ENCODE measurements around the gene TARBP2. TPM values are rescaled to one million over a fixed set of nuclear protein-coding genes. Genes with fewer than 3 reads are reported as not detected.
A peak's percentile ranks its signal among the peaks of the same experiment; 100 is the strongest.
"Not testable (repeated sequence)": the region's sequence is repeated elsewhere in the genome, so short reads cannot be mapped to it uniquely, and the experiment has no call there.

The TARBP2 gene
- total RNA-seq, 2 experiments from 2014 or later = 32.3 to 34.9 TPM

GRCh38 chr12:53480491-53481442 is 20.3 kb upstream of the TARBP2 start:
- POLR2A ChIA-PET = interaction anchor here (1.3 kb wide), 1 partner anchor 13 kb away, joined by 4 read pairs; no protein-coding TSS in a partner anchor
- no peak overlapping the region for H3K27ac Mint-ChIP-seq

GRCh38 chr12:53481458-53481857 is 19.6 kb upstream of the TARBP2 start:
- peaks cover 28% of the 10 kb centered on the region for H3K36me3 Mint-ChIP-seq
- not testable (repeated sequence) for H3K4me3 Mint-ChIP-seq; ATAC-seq (ENCODE audit: low read depth); DNase-seq; H3K9me3 Mint-ChIP-seq; H3K27me3 Mint-ChIP-seq; H3K27ac Mint-ChIP-seq; H3K4me1 Mint-ChIP-seq
- POLR2A ChIA-PET = interaction anchor here (1.0 to 1.6 kb wide), 4 partner anchors 10 to 129 kb away, joined by 3 to 8 read pairs (median 4); partner anchors contain the start of gene PRR13

More at GRCh38 chr12:53480491-53481442, 20.3 kb upstream of the TARBP2 start:
- H3K4me3 Mint-ChIP-seq = no peak overlapping the region
- H3K4me1 Mint-ChIP-seq = peaks cover 8% of the 10 kb centered on the region
- no peaks in the 10 kb centered on the region for H3K9me3 Mint-ChIP-seq
- DNase-seq (no peak), ATAC-seq (ENCODE audit: low read depth) (no peak)
- no peaks in the 10 kb centered on the region for H3K27me3 Mint-ChIP-seq
- peaks cover 31% of the 10 kb centered on the region for H3K36me3 Mint-ChIP-seq

GRCh38 chr12:53481939-53482586 is 19.0 kb upstream of the TARBP2 start:
- Mint-ChIP-seq H3K36me3 (peaks cover 27% of the 10 kb centered on the region), H3K27ac (peak overlapping the region; percentile 67), H3K4me1 (peaks cover 4% of the 10 kb centered on the region), H3K4me3 (no peak overlapping the region), H3K9me3 (no peaks in the 10 kb centered on the region), H3K27me3 (no peaks in the 10 kb centered on the region)
- DNase-seq (no peak), ATAC-seq (ENCODE audit: low read depth) (peak; percentile 25)
- POLR2A ChIA-PET = interaction anchor here (0.5 to 1.9 kb wide), 6 partner anchors 9 to 130 kb away, joined by 3 to 8 read pairs (median 5); partner anchors contain the start of genes PRR13 and TARBP2

GRCh38 chr12:53482626-53483168 is 18.4 kb upstream of the TARBP2 start:
- no peaks in the 10 kb centered on the region for H3K27me3 Mint-ChIP-seq
- H3K36me3 Mint-ChIP-seq = peaks cover 25% of the 10 kb centered on the region
- H3K27ac Mint-ChIP-seq = no peak overlapping the region
- DNase-seq = no peak
- POLR2A ChIA-PET = interaction anchor here (1.2 to 1.9 kb wide), 4 partner anchors 9 to 42 kb away, joined by 4 to 8 read pairs (median 7); partner anchors contain the start of genes PRR13 and TARBP2
- ATAC-seq (ENCODE audit: low read depth) = no peak
- H3K9me3 Mint-ChIP-seq = no peaks in the 10 kb centered on the region
- H3K4me3 Mint-ChIP-seq = no peak overlapping the region
- H3K4me1 Mint-ChIP-seq = peaks cover 4% of the 10 kb centered on the region

GRCh38 chr12:53483225-53483978 is 17.7 kb upstream of the TARBP2 start:
- DNase-seq (no peak), ATAC-seq (ENCODE audit: low read depth) (no peak)
- Mint-ChIP-seq H3K36me3 (peaks cover 25% of the 10 kb centered on the region), H3K27me3 (no peaks in the 10 kb centered on the region), H3K27ac (no peak overlapping the region), H3K4me3 (no peak overlapping the region), H3K9me3 (no peaks in the 10 kb centered on the region), H3K4me1 (peaks cover 5% of the 10 kb centered on the region)
- POLR2A ChIA-PET = interaction anchor here (1.0 to 1.9 kb wide), 4 partner anchors 10 to 28 kb away, joined by 3 to 8 read pairs (median 4); partner anchors contain the start of gene TARBP2

- Mint-ChIP-seq H3K4me1 (peaks cover 5% of the 10 kb centered on the region), H3K27ac (peak overlapping the region; percentile 24), H3K27me3 (no peaks in the 10 kb centered on the region), H3K9me3 (no peaks in the 10 kb centered on the region), H3K4me3 (no peak overlapping the region), H3K36me3 (peaks cover 25% of the 10 kb centered on the region)
- no peak for ATAC-seq (ENCODE audit: low read depth)
- POLR2A ChIA-PET = interaction anchor here (1.0 to 1.9 kb wide), 3 partner anchors 11 to 28 kb away, joined by 3 to 8 read pairs (median 3); no protein-coding TSS in a partner anchor
- DNase-seq = no peak
Measured at GRCh38 chr12:53483979-53484377, 17.1 kb upstream of the TARBP2 start.

DNA sequence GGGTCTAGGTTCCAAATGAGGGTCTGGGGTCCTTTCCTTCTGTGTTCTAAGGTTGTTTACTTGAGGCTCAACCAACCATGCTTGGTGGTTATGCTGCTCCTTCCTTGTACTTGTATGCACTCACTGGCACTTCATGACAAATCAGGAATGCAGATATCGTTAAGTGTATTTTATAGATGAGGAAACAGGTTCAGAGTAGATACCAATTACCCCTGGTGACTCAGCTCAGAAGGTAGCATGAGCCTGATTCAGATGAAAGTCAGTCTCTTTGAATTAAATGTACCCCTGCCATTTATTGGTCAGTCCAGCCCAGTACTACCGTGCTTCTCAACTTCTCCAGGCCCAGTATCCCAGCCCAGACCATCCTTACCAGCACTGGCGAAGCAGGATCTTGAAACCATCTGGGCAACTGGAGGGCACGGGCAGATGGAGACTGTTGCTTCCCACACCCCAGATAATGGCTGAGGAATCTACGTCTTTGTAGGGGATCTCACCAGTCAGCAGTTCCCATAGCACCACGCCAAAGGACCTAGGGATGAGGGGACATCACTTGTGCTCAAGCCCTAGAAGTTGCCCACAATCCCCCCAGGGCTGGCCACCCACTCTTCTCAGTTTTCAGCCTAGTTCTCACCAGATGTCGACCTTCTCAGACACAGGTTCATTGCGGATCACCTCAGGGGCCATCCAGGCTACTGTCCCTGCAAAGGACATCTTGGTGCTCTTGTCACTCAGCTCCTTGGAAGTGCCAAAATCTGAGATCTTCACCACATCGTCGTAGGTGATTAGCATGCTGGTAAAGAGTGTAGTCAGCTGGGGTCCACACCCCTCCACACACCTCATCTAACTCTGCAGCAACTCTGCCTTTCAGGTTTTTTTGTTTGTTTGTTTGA is 16.2 kb upstream of the TARBP2 start:
- Mint-ChIP-seq H3K4me3 (no peak overlapping the region), H3K36me3 (peaks cover 25% of the 10 kb centered on the region), H3K27me3 (no peaks in the 10 kb centered on the region), H3K27ac (no peak overlapping the region), H3K4me1 (peaks cover 5% of the 10 kb centered on the region), H3K9me3 (no peaks in the 10 kb centered on the region)
- DNase-seq = no peak
- POLR2A ChIA-PET = interaction anchor here (1.0 to 1.1 kb wide), 2 partner anchors 19 to 24 kb away, joined by 3 read pairs; no protein-coding TSS in a partner anchor
- no peak for ATAC-seq (ENCODE audit: low read depth)

DNA sequence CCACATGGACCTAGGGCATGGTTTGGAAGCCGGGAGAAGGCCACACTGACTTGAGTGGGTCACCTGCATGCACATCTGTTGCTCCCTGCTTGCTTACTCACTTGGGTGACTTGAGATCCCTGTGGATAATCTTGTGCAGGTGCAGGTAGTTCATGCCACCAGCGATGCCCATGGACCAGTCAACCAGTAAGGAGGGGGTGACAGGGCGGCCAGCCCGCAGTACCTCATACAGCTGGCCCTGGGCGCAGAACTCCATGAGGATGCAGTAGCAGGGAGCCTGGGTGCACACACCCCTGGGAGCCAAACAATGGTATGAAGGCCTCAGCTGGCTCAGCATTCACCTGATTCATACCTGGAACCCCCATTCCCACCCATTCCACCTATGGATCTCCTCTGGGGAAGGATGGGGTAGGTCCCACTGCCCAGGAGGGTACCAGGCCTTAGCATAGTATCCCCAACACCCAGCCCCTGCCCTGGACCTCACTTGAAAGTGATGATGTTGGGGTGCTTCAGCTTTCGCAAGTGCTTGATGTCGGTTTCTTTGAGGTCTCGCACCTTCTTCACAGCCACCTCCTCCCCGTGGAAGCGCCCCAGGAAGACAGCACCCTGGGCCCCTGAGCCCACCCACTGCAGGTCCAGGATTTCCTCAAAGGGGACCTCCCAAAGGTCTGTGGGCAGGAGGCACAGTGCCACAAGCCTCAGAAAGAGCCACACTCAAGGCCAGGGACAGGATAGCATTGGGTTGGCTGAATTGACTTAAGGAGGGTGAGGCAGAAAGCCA is 14.9 kb upstream of the TARBP2 start:
- peak overlapping the region; percentile 64 for H3K27ac Mint-ChIP-seq
- POLR2A ChIA-PET = interaction anchor here (1.3 kb wide), 1 partner anchor 13 kb away, joined by 3 read pairs; no protein-coding TSS in a partner anchor

GRCh38 chr12:53486736-53487487 is 14.2 kb upstream of the TARBP2 start:
- ATAC-seq (ENCODE audit: low read depth) = no peak

More for the DNA sequence above, 14.9 kb upstream of the TARBP2 start:
- DNase-seq = no peak
- no peaks in the 10 kb centered on the region for H3K27me3 Mint-ChIP-seq
- peaks cover 5% of the 10 kb centered on the region for H3K4me1 Mint-ChIP-seq
- H3K4me3 Mint-ChIP-seq = no peak overlapping the region
- H3K9me3 Mint-ChIP-seq = no peaks in the 10 kb centered on the region
- no peak for ATAC-seq (ENCODE audit: low read depth)
- peaks cover 24% of the 10 kb centered on the region for H3K36me3 Mint-ChIP-seq

GRCh38 chr12:53489242-53489864 is 11.7 kb upstream of the TARBP2 start:
- Mint-ChIP-seq H3K4me3 (no peak overlapping the region), H3K36me3 (peaks cover 11% of the 10 kb centered on the region), H3K27me3 (no peaks in the 10 kb centered on the region), H3K27ac (no peak overlapping the region), H3K9me3 (no peaks in the 10 kb centered on the region), H3K4me1 (peaks cover 20% of the 10 kb centered on the region)
- ATAC-seq (ENCODE audit: low read depth) = no peak
- DNase-seq = no peak
- POLR2A ChIA-PET = interaction anchor here (0.5 to 3.6 kb wide), 4 partner anchors 11 to 1240 kb away, joined by 3 to 24 read pairs (median 4); partner anchors contain the start of gene TARBP2

More at GRCh38 chr12:53486736-53487487, 14.2 kb upstream of the TARBP2 start:
- H3K27me3 Mint-ChIP-seq = no peaks in the 10 kb centered on the region
- POLR2A ChIA-PET = interaction anchor here (1.3 kb wide), 2 partner anchors 11 to 13 kb away, joined by 3 to 4 read pairs; no protein-coding TSS in a partner anchor
- no peak for DNase-seq
- no peak overlapping the region for H3K4me3 Mint-ChIP-seq
- H3K4me1 Mint-ChIP-seq = peaks cover 5% of the 10 kb centered on the region
- peaks cover 22% of the 10 kb centered on the region for H3K36me3 Mint-ChIP-seq
- peak overlapping the region; percentile 64 for H3K27ac Mint-ChIP-seq
- H3K9me3 Mint-ChIP-seq = no peaks in the 10 kb centered on the region
